Peyer's patch (tissue), 4 donors: ENCODE data around the gene GTF2H4.

ENCODE experiments used
- CTCF ChIP-seq, 6 experiments: fragments of 450-650 bp in 4 of 6; fragments of 200-600 bp in 2 of 6; sonication (generic) in 1 of 6; IDR thresholded peaks; one replicate each; pipeline ENCODE4 v1.5.1; 2017 to 2019; ENCODE audit warnings: antibody characterized with exemption in 6 of 6, mild to moderate bottlenecking in 3 of 6, moderate library complexity in 1 of 6
- POLR2A ChIP-seq, 2 donors: fragments of 450-650 bp; IDR thresholded peaks; one replicate each; pipeline ENCODE4 v1.5.1; 2017; ENCODE audit warnings: antibody characterized with exemption in 2 of 2, mild to moderate bottlenecking in 2 of 2, moderate library complexity in 2 of 2

GRCh38 chr6:30903236-30903635, 4.8 kb upstream of the GTF2H4 start:
- no peak for TF ChIP-seq CTCF (IDR thresholded peaks at IDR 0.05)
- no peak for TF ChIP-seq POLR2A (IDR thresholded peaks at IDR 0.05)
